ENCODE results near the gene PPP2R2C.

GRCh38 chr4:6324999-6325787, 147.2 kb downstream of the PPP2R2C start:
- TF ChIP-seq POLR2A (IDR thresholded peaks at IDR 0.05), result no peak
- no peak for TF ChIP-seq CTCF (IDR thresholded peaks at IDR 0.05)

Data from body of pancreas (tissue), 4 donors.